NCI-H1105 treated with DMSO at 0.1 percent for 48 hours (cell line): ENCODE measurements around the gene SHISA9.

Source experiments
- DNase-seq: peaks from one replicate; lab custom pipeline; 2025; lab: John Stamatoyannopoulos, UW

SHISA9 gene

DNA sequence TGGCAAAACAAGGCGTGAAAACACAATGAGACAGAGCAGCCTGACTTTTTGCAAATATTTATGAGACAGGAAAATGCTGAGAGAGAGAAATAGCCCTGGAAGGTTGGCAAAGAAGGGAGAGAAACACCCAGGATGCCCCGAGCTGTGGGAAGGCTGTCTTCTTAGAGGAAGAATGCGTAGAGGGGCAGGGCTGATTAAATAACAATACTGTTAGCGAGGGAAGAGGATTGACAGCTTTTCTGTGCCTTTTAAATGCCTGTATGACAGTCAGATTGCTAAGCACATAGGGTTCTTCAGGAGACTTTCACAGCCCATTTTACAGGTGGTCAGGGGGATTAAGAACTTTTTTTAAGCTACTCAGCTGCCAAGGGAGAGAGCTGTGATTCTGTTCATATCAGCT lies 219.2 kb downstream of the SHISA9 start:
- no peak for DNase-seq

DNA sequence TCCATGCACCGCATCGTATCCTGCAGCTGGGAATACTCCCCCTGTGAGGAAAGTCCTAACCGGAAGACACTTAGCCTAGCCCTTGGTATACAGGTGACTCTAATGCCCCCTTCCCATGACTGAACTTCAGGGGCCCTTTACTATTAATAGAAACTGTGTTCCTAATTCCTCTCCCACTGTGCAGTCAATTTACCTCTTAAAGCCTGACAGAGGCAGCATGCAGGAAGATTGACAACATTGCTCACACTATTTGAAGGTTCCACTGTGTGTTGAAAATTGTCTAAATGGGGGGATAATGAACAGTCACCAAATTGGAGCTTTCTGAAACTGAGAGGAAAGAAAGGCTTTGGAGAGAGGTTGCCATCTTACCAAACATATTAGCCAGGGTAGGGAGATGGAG lies 222.6 kb downstream of the SHISA9 start:
- no peak for DNase-seq

DNA sequence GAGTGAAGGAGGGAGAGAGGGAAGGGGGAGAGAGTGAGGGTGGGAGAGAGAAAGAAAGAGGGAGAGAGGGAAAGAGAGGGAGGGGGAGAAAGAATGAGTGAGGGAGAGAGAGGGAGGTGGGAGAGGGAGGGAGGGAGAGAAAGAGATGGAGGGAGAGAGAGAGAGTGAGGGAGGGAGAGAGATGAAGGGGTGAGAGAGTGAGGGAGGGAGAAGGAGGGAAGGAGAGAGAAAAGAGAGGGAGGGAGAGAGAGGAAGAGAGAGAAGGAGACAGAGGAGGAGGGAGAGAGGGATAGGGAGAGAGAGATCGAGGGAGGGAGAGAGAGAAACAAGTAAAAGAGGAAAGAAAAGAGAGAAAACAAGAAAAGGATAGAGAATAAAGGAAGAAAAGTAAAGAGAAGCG lies 225.7 kb downstream of the SHISA9 start:
- no peak for DNase-seq

DNA sequence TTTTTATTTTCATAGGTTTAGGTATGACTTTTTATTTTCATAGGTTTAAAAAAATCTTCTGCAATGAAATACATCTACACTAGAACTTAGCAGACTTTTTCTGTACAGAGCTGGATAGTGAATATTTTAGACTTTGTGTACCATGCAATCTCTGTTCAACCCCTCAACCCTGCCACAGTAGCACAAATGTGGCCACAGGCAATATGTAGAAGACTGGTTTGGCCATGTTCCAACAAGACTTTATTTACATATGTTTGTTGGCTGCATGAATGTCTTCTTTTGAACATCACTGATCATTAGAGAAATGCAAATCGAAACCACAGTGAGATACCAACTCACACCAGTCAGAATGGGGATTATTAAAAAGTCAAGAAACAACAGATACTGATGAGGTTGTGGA lies 229.2 kb downstream of the SHISA9 start:
- DNase-seq = no peak

DNA sequence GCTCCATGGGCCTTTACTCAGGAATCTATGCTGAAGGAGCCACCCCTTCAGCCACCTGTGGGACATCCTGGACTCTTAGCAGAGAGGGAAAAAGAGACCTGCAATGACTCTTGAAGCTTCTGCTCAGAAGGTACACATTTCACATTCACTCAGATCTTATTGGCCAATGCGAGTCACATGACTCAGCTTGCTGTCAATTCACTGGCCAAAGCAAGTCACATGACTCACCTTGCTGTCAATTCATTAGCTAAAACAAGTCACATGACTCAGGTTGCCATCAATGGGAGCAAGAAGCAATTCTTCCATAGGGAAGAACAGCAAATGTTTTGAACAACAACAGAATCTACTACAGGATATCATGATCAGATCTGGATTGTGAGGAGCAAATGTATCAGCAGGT lies 233.4 kb downstream of the SHISA9 start:
- no peak for DNase-seq

DNA sequence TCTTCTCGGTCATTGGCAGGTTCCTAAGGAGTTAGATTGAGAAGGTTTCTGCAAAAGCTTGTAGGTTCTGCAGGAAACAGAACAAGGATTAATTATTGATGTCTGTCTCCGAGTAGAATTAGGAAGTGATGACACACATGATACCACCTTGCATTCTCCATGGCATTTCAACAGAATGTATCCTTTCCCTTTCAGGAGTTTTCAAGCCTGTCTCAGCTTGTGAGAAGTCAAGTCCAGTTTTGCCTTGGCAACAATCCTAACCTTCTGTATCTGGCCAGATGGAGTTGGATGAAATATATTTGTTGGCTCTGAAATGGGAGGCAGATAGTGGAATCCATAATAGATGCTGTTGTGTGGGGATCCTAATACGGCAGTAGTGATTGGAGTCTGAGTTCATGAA lies 235.5 kb downstream of the SHISA9 start:
- no peak for DNase-seq

DNA sequence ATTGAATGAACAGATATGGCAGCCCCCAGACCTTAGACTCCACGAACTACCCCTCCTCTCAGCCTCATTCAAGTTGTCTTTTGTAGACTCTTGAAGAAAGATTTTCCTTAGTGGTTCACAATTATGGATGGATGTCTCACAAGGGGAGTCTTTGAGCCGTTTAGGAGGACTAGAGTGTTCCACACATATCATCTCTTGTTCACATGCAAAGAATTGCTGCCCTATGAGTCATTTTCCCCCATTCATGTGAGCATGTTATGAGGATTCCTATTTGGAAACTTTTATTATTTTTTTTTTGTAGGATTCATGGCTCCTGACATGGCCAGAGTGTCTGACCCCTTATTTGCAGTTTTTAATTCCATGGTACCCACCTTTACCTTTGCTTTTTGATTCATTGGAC lies 237.1 kb downstream of the SHISA9 start:
- DNase-seq = no peak

DNA sequence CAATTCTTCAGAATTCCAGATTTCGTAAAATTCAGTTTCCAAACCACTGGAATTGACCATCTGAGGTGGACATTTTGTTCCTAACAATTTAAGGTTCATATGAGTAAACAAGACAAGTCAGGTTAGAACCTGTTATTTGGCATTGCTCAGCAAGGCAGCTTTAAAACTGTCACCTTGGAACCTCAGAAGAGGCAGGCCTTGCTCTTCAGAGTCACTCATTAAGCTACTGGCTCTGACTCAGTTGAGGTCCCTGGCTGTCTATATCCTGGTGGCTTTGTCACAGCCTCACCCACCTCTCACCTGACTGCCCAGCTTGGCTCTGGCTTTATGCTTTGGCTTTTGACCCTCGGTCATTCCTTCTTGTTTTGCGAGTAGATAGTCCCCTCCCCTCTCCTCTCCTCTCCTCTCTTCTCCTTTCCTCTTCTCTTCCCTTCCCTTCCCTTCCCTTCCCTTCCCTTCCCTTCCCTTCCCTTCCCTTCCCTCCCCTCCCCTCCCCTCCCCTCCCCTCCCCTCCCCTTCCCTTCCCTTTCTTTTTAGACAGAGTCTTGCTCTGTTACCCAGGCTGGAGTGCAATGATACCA lies 238.4 kb downstream of the SHISA9 start:
- DNase-seq = no peak

DNA sequence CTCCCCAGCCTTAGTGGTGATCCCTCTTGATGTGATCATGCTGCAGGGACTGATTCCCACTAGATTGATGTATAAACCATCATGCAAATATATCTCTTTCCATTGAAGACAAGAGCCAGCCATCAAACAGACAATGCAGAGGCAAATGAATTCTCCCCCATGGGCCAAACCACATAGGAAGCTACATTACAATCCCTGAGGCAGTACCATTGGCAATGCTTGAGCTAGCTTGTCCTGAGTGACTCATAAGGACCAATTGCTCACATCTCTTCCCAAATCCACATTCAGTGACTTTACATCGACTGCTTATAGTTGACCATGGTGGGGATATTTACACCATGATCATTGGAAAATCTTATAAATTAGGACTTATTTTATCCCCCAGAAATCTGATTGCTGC lies 242.2 kb downstream of the SHISA9 start:
- no peak for DNase-seq

DNA sequence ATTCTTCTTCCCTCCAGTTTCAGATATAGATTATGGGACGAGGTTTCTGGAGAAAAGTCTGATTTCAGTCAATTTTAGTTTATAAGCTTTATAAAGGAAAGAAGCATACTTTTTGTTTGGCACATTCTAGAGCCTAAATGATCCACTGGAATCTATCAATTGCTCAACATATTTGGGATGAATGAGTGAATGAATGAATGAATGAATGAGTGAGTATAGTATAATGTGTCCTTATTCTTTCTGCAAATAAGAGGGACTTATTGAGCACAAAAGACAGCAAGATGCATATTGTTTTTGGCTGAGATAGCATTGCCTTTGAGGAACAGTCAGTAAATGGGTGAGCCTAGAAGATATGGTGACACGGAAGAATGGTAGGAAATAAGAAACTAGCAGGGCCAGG lies 245.4 kb downstream of the SHISA9 start:
- DNase-seq = no peak

DNA sequence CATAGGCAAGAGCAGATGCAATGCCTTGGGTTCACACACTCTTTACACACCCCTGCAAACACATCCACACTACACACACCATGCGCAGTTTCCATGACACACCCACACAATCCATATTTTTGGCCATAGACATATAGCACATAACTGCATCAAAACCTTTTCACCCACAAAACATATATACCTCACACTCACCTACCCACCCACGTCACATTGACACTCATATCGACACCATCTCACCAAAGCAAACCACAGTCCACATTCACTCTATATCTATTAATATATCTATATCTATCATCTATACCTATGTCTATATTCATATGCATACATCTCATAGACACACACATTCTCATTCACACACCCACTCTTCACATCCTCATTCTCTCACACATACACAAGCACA lies 246.9 kb downstream of the SHISA9 start:
- no peak for DNase-seq

DNA sequence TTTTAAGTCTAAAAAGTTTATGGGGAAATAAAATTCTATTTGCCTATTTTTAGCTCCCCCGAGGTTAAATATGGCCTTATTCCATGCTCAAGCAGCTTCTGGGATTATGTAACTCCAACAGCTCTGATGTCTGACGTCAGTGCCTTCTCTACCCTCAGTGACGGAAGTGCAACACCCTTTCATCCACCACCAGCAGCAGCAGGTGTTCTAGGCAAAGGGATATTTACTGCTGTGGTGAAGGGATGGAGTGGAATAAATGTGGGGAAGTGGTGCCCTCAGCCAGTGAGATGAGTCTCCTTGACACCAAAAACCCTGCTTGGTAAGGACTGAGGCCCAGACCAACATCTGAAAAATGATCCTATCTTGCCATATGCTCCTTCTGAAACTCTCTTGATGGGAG lies 247.4 kb downstream of the SHISA9 start:
- DNase-seq = no peak

DNA sequence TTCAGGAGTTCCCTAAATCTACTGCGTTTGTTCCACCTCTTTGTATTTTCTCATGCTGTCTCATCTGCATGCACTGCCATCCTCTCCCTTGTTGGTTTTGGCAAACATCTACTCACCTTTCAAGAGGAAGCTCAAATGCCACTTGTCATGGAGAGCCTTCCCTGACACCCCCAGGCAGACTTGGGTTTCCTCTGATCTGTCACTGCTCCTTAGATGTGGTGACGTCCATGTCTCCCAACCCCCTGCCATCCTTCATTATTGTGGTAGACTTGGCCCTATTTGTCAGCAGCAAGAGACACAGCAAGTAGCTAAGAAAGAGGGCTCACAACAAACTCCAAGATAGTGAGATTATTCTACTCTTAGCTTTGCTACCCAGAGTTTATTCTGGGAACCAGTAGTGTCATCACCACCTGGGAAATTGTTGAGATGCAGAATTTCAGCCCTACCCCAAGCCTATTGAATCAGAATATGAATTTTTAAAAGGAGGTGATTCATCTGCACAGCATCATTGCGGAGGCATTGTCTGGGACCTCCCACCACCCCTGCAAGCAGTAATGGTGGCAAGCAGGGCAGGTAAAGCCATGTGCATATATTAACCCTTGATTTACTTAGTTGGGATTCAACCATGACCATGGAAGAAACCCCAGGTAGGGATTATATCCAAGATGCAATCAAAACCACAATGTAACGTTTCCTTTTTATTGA lies 248.9 kb downstream of the SHISA9 start:
- no peak for DNase-seq

DNA sequence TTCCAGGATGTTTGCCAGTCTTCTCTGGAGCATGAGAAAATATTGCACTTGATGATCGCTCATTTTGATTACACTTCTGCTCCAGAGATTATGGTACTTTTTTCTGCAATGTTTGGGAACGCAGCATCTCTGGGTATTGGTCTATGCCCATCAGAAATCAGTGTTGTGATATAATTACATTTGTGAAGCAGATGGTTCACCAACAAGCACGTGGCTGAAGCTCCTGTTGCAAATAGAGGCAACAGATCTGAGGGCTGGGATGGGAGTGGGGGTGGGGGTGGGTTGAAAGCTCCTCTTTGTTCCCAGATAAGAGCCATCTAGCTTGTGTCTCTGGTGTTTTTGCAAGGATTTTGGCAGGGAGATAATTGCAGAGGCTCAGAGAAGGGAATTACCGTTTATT lies 252.3 kb downstream of the SHISA9 start:
- DNase-seq = no peak

DNA sequence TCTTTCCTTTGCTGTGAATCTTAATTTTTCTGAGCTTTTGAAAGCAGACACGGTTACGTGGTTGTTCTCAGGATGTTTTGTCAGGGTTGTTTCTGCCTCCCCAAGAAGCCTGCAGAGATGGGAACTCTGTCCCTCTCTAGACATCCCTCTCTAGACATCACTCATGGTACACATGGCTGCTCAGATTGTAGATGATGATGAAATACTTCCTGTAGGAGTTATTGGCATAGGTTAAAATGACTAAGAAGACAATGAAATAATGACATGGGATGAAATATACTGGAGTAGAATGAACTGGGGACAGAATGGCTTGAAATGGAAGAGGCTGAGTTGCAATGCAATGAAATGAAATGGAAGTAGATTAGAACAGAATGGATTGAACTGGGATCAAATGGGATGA lies 253.4 kb downstream of the SHISA9 start:
- DNase-seq = no peak

DNA sequence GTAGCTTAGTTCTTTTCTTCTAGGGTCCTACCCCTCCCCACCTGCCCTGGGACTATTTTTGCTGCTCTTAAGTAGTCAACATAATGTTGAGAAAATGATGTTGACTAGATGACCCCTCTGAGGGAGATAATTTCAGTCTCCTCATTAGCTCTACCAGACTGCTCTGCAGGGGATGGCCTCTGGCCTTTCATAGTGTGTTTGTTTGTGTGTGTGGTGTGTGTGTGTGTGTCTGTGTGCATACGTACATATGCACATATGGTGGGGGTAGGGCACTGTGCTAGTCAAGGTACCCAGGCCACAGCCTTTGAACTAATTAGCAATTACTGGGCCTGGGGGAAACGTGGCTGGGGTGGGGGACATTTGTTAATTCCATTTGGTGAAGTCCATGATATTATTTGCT lies 254.0 kb downstream of the SHISA9 start:
- DNase-seq = no peak

DNA sequence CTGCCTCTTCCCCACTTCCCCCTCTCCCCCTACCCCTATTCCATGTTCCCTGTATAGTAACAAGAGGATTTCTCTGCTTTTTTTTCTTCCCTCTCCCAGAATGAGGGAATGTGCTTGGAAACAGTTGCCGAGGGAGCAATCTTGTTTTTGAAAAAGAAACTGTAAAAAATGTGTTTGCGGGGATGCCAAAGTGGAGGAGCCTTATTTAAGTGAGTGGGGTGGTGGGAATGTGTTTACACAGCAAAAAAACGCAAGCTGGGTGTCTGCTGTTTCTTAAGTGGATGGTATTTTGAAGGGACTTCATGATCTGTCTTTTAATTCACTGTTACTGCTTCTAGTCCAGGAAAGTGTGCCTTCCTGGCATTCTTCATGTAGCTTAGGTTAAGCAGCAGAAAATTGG lies 254.4 kb downstream of the SHISA9 start:
- DNase-seq = no peak

DNA sequence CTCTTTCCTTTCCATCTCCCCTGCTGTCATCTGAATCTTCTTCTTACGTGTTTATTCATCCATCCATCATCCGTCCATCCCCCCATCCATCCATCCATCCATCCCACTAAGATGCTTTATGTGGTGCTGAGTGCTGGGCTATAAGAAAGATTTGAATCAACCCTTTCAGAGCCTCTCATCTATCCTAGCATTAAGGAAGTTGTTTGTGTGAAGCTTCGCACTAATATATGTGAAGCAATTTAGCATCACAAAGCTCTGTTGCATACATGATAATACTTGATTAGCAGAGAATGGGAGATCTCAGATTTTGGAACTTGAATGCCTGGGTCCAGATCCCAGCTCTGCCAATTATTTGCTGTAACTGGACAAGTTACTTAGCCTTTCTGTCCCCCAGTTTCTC lies 255.7 kb downstream of the SHISA9 start:
- DNase-seq = no peak

DNA sequence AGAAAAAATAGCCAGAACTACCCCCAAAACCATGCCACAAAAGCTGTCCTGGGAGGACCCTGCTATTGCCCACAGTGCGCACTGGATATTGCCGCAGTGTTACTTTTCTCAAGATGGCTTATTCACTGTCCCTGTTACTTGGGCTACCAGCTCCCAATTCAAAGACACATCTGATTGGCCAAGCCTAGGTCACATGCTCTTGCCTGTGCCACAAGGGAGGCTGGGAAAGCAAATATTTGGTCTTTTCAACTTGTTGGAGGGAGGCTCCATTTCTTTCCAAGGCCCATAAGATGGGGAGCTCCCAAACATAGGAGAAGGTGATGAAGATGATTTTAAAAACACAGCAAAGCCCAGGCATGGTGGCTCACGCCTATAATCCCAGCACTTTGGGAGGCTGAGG lies 257.0 kb downstream of the SHISA9 start:
- no peak for DNase-seq

DNA sequence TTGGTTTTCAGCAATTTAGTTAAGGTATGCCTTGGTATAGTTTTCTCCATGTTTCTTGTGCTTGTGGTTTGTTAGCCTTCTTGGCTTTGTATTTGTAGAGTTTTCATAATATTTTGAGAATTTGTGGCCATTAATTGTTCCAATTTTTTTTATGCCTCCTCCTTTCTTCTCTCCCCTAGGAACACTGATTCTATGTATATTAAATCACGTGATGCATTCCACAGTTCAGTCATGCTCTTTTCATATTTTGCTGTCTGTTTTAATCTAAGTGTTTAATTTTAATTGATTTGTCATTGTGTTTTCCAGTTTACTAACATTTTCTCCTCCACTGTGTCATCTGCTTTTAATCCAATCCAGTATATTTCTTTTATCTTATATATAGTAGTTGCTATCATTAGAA lies 263.6 kb downstream of the SHISA9 start:
- DNase-seq = no peak

DNA sequence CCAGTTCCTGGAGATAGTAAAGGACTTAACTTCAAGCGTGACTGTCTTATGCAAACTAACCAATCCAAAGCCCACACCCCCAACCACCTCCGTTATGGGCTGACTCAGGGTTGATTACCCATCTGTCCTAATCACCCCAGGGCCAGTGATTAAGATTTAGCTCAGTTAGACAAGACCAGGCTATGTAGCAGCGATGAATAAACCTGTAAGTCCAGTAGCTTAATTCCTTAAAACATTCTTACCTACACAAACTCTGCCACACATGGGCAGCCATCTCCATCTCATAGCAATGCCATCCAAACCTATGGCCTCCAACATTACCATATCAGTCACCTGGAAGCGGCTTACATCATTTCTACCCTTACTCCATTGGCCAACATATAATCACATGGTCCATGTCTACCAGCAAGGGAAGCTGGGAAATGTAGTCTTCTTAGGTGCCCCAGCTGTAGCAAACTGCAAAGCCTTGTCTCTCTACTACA lies 266.7 kb downstream of the SHISA9 start:
- no peak for DNase-seq

DNA sequence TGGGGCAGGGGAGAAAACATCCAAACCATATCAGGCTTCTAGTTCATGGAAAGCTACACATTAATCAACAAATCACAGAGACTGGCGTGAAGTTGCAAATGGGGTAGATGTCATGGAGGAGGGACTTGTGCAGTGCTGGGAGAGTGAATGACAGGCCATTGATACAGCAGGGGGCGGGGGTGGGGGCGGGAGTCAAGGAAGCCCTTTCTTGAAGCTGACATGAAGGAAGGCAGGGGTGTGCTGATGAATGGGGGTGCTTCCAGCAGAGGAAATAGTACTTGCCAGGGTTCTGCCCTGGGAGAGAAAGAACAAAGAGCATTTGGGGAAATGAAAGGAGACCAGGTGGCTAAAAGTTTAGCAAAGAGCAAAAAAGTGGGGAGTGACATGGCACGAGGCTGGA lies 269.9 kb downstream of the SHISA9 start:
- no peak for DNase-seq

DNA sequence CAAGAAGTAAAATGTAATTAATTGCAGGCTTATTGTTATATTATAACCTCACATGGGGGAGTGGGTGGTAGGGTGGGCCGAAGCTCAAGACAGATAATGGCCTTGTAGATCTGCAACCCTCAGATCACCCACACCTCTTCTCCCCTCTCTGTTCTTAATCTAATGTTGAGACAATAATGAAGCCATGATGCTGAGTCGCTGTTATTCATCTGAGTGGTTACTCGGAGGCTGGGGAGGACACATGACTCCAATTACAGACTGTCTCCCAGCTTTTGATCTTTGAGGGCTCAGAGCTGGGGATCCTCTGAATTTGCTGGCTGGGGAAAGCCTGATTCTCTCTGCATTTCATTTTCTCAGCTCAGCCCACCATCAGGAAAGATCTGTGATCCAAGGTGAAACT lies 275.3 kb downstream of the SHISA9 start:
- DNase-seq = no peak

DNA sequence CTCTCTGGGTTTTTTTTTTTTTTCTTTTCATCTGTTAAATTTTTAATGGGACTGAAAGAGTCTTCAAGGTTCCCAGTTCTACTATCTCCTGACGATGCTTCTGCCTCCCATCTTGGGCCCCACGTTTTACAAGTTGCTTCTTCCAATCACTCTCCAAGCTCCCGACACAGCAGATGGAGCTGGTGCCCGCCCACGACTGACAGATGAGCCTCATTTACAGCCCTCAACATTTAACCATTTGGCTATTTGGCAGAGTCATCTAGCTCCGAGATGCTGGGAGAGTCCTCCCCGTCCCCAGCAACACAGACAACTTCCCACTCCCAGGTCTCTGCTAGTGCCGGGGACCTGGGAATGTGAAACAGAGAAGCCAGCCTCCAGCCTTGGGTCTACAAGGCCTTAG lies 276.9 kb downstream of the SHISA9 start:
- no peak for DNase-seq
